Spleen (tissue), 11 donors: ENCODE data around the gene C11orf98. TPM values are rescaled to one million over a fixed set of nuclear protein-coding genes. Genes with fewer than 3 reads are reported as not detected.
A peak's percentile ranks its signal among the peaks of the same experiment; 100 is the strongest.

Experiments
- DNase-seq: peaks from one replicate; pipeline ENCODE4 v3.0.0-alpha.2; 2020
- H3K27ac ChIP-seq, 8 donors: fragments of 200-600 bp; sonication (generic) in 7 of 8; 1 replicate in 4 of 8; 2 replicates in 4 of 8; pipeline versions ENCODE4 v1.5.0 to v1.8.0; 2016 to 2021; ENCODE audit warnings: inconsistent platforms in 4 of 8, mild to moderate bottlenecking in 4 of 8, moderate library complexity in 1 of 8
- H3K27me3 ChIP-seq, 7 donors: fragments of 200-600 bp; sonication (generic) in 6 of 7; replicated peaks in 1 of 7; 1 replicate in 4 of 7; 2 replicates in 3 of 7; pipeline versions ENCODE4 v1.5.0 to v1.8.0; 2016 to 2021; ENCODE audit warnings: inconsistent platforms in 3 of 7, mild to moderate bottlenecking in 1 of 7
- H3K36me3 ChIP-seq, 6 donors: fragments of 200-600 bp; sonication (generic) in 5 of 6; 1 replicate in 4 of 6; 2 replicates in 2 of 6; pipeline versions ENCODE4 v1.5.0 to v1.8.0; 2016 to 2021; ENCODE audit warnings: inconsistent platforms in 2 of 6
- H3K4me1 ChIP-seq, 6 donors: fragments of 200-600 bp; sonication (generic) in 5 of 6; 1 replicate in 3 of 6; 2 replicates in 3 of 6; pipeline versions ENCODE4 v1.5.0 to v1.8.0; 2016 to 2021; ENCODE audit warnings: inconsistent platforms in 3 of 6
- H3K4me3 ChIP-seq, 8 donors: fragments of 200-600 bp; sonication (generic) in 7 of 8; 1 replicate in 4 of 8; 2 replicates in 4 of 8; pipeline versions ENCODE4 v1.5.0 to v1.8.0; 2016 to 2021; ENCODE audit warnings: inconsistent platforms in 4 of 8, mild to moderate bottlenecking in 4 of 8, moderate library complexity in 2 of 8
- H3K9me3 ChIP-seq, 8 donors: fragments of 200-600 bp; sonication (generic) in 7 of 8; 1 replicate in 4 of 8; 2 replicates in 4 of 8; pipeline versions ENCODE4 v1.5.0 to v1.8.0; 2016 to 2021; ENCODE audit warnings: inconsistent platforms in 4 of 8
- POLR2A ChIP-seq, 3 donors: fragments of 450-650 bp; IDR thresholded peaks; one replicate each; pipeline ENCODE4 v1.5.1; 2017; ENCODE audit warnings: antibody characterized with exemption in 3 of 3, mild to moderate bottlenecking in 1 of 3
- POLR2AphosphoS5 ChIP-seq, 3 donors: sonication (generic); formaldehyde crosslinking; IDR thresholded peaks; one replicate each; pipeline ENCODE4 v1.5.1; 2017; ENCODE audit warnings: antibody characterized with exemption in 3 of 3
- WGBS, 5 donors: extraction: QIAGEN DNeasy Blood & Tissue Kit in 3 of 5; methylation state at CpG; one replicate each; pipeline versions ENCODE4 v1.1.5 to v1.1.7; 2013 to 2018; 5-methylcytosine and 5-hydroxymethylcytosine counted together
- intact Hi-C: fragments of 100-400 bp; cut with DNase I; formaldehyde crosslinking; loops from one replicate; pipeline ENCODE4 v1.15.0; 2023; ENCODE audit warnings: low total_unique reads
- polyA plus RNA-seq, 3 donors: library from polyadenylated mRNA; stranded (reverse); fragments of 200-250 nt; gene quantifications; one replicate each; pipeline ENCODE4 v1.2.1, GENCODE V29; 2013
- total RNA-seq, 7 donors: library from RNA; depleted of rRNA in 3 of 7; stranded (reverse); fragments of >200 nt in 3 of 7; fragmentation: NEBNext Ultra II Directional in 4 of 7; extraction: Animal tissue kit (Norgen Biotek cat#: 25700) in 4 of 7; gene quantifications; one replicate each; pipeline versions ENCODE4 v1.1.0 to v1.2.1, GENCODE V29; 2016 to 2021
- TF ChIP-seq, protein P1 (sequence below), 11 experiments: fragments of 200-600 bp in 7 of 11; fragments of 450-650 bp in 4 of 11; sonication (generic) in 4 of 11; IDR thresholded peaks in 8 of 11; conservative IDR thresholded peaks in 3 of 11; 1 replicate in 7 of 11; 2 replicates in 4 of 11; pipeline versions ENCODE4 v1.4.0 to v1.8.0; 2016 to 2021; ENCODE audit warnings: antibody characterized with exemption in 11 of 11, inconsistent platforms in 4 of 11, mild to moderate bottlenecking in 1 of 11
- donor health status: healthy with polysubstance abuse.
- donor health status: DM: no; HTN: no; CAD: no; lungs with moderate emphysema.
- donor health status: DM: no; HTN: no; CAD: no.
- donor health status: Bipolar disorder and iron deficiency.
- donor health status: healthy.
- donor health status: DM: no; HTN: no; CAD: no.
- donor health status: DM: yes; HTN: yes; CAD: no.

C11orf98 gene
- total and polyA plus RNA-seq, 10 donors = 30.9 to 164 (median 42.8) TPM

DNA sequence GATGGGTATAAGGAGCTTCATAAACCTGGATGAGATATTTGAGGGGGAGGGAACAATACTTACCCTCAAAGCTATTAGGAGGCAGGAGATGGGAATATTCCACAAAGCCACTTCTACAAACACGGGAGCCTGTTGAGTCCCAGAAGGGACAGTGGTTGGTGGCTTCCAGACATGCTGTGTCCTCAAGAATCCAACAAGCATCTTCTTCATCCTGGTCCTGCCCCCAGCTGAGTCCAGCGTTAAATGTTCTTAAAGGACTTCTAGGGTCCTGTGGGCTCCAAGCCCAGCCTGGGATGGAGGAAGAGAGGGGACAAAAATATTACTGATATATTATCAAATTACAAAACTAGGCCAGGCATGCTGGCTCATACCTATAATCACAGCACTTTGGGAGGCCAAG is 2.5 kb upstream of the C11orf98 start:
- no peaks in the 10 kb centered on the region for H3K9me3 ChIP-seq
- WGBS, 5 donors = 76 to 97% (median 83%) methylated on average over 2 of the region's 2 CpGs
- TF ChIP-seq POLR2A (IDR thresholded peaks at IDR 0.05) (no peak), POLR2AphosphoS5 (IDR thresholded peaks at IDR 0.05) (no peak)
- TF ChIP-seq, protein P1, sequence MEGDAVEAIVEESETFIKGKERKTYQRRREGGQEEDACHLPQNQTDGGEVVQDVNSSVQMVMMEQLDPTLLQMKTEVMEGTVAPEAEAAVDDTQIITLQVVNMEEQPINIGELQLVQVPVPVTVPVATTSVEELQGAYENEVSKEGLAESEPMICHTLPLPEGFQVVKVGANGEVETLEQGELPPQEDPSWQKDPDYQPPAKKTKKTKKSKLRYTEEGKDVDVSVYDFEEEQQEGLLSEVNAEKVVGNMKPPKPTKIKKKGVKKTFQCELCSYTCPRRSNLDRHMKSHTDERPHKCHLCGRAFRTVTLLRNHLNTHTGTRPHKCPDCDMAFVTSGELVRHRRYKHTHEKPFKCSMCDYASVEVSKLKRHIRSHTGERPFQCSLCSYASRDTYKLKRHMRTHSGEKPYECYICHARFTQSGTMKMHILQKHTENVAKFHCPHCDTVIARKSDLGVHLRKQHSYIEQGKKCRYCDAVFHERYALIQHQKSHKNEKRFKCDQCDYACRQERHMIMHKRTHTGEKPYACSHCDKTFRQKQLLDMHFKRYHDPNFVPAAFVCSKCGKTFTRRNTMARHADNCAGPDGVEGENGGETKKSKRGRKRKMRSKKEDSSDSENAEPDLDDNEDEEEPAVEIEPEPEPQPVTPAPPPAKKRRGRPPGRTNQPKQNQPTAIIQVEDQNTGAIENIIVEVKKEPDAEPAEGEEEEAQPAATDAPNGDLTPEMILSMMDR (IDR thresholded peaks at IDR 0.05 in 8 of 11, conservative IDR thresholded peaks at IDR 0.05 in 3 of 11) = no peak
- H3K27ac ChIP-seq = peak overlapping the region in 3 of 8 donors; percentile 16 to 96 (median 96)
- H3K4me3 ChIP-seq = peak overlapping the region in 1 of 8 donors; percentile 89
- peaks cover 0 to 28% (median 10%) of the 10 kb centered on the region in 6 donors for H3K36me3 ChIP-seq
- H3K4me1 ChIP-seq = peaks cover 30 to 84% (median 69%) of the 10 kb centered on the region in 6 donors
- H3K27me3 ChIP-seq = no peaks in the 10 kb centered on the region
- no peak for DNase-seq
- intact Hi-C loops = no loop called here

- H3K27me3 ChIP-seq = no peaks in the 10 kb centered on the region
- H3K4me1 ChIP-seq = peaks cover 29 to 83% (median 64%) of the 10 kb centered on the region in 6 donors
- H3K36me3 ChIP-seq = peaks cover 0 to 39% (median 19%) of the 10 kb centered on the region in 6 donors
- WGBS, 5 donors = 45 to 72% (median 64%) methylated on average over 14 to 16 of the region's 16 CpGs
- TF ChIP-seq, protein P1 (IDR thresholded peaks at IDR 0.05 in 8 of 11, conservative IDR thresholded peaks at IDR 0.05 in 3 of 11) = no peak
- TF ChIP-seq POLR2AphosphoS5 (IDR thresholded peaks at IDR 0.05) (no peak), POLR2A (IDR thresholded peaks at IDR 0.05) (no peak)
- no peaks in the 10 kb centered on the region for H3K9me3 ChIP-seq
- DNase-seq = peak; percentile 82
- intact Hi-C loops = no loop called here
- H3K27ac ChIP-seq = peak overlapping the region; percentile 87 to 96 (median 94)
- peak overlapping the region; percentile 73 to 91 (median 82) for H3K4me3 ChIP-seq
Observed at GRCh38 chr11:62666259-62666926, 1.4 kb upstream of the C11orf98 start.

GRCh38 chr11:62665599-62666258 is 719 bp upstream of the C11orf98 start:
- Histone ChIP-seq H3K27me3 (no peaks in the 10 kb centered on the region), H3K36me3 (peaks cover 0 to 45% (median 19%) of the 10 kb centered on the region in 6 donors), H3K27ac (peak overlapping the region; percentile 87 to 96 (median 94)), H3K4me1 (peaks cover 25 to 78% (median 60%) of the 10 kb centered on the region in 6 donors), H3K4me3 (peak overlapping the region; percentile 73 to 91 (median 82)), H3K9me3 (no peaks in the 10 kb centered on the region)
- peak; percentile 90 for DNase-seq
- intact Hi-C loops = no loop called here
- WGBS, 5 donors = 2 to 8% (median 5%) methylated on average over 29 to 39 of the region's 39 CpGs
- no peak for TF ChIP-seq POLR2AphosphoS5 (IDR thresholded peaks at IDR 0.05)
- TF ChIP-seq, protein P1 (IDR thresholded peaks at IDR 0.05 in 8 of 11, conservative IDR thresholded peaks at IDR 0.05 in 3 of 11) = no peak
- no peak for TF ChIP-seq POLR2A (IDR thresholded peaks at IDR 0.05)
